WTC11 (cell line): ENCODE measurements around the gene ORC3. TPM values are rescaled to one million over a fixed set of nuclear protein-coding genes. Genes with fewer than 3 reads are reported as not detected.

Experiments used
- ATAC-seq: fragments of 200-7000 bp; cut with Tn5 transposase; 2 replicates; pipeline ENCODE4 v1.10.0; 2021; ENCODE audit warnings: mild to moderate bottlenecking, moderate library complexity
- CTCF ChIA-PET: fragments of 300-600 bp; sonication (Branson Sonifier 250); formaldehyde crosslinking; loops from one replicate; lab custom pipeline; 2021; ENCODE audit warnings: antibody characterized with exemption; lab: Charles Lee
- POLR2A ChIA-PET: fragments of 350-600 bp; sonication (Branson Sonifier 250); formaldehyde crosslinking; loops from one replicate; lab custom pipeline; 2021; ENCODE audit warnings: antibody characterized with exemption; lab: Charles Lee
- DNase-seq: peaks from one replicate; pipeline ENCODE4 v3.0.0; 2021; ENCODE audit warnings: low spot score
- H3K27ac Mint-ChIP-seq: 2 replicates; pipeline ENCODE4 v1.8.0; 2021; ENCODE audit warnings: mixed read lengths
- H3K27me3 Mint-ChIP-seq: 2 replicates; pipeline ENCODE4 v1.8.0; 2021; ENCODE audit warnings: low read depth, mild to moderate bottlenecking, moderate library complexity, mixed read lengths
- H3K36me3 Mint-ChIP-seq: 2 replicates; pipeline ENCODE4 v1.8.0; 2021; ENCODE audit warnings: mixed read lengths
- H3K4me1 Mint-ChIP-seq: 2 replicates; pipeline ENCODE4 v1.8.0; 2022; ENCODE audit warnings: mixed read lengths
- H3K4me3 Mint-ChIP-seq: 2 replicates; pipeline ENCODE4 v1.8.0; 2021; ENCODE audit warnings: mild to moderate bottlenecking, moderate library complexity, mixed read lengths
- H3K9me3 Mint-ChIP-seq: 2 replicates; pipeline ENCODE4 v1.8.0; 2021; ENCODE audit warnings: mixed read lengths
- E2F1 ChIP-seq: sonication (generic); formaldehyde crosslinking; IDR thresholded peaks from 2 replicates; pipeline ENCODE4 v1.8.0; 2022; ENCODE audit warnings: mild to moderate bottlenecking, missing genetic modification reagents
- FOXK1 ChIP-seq: sonication (generic); formaldehyde crosslinking; IDR thresholded peaks from 2 replicates; pipeline ENCODE4 v1.8.0; 2022; ENCODE audit warnings: mild to moderate bottlenecking, moderate library complexity, missing genetic modification reagents
- GABPB1 ChIP-seq: sonication (generic); formaldehyde crosslinking; IDR thresholded peaks from 2 replicates; pipeline ENCODE4 v1.8.1; 2023; ENCODE audit warnings: mild to moderate bottlenecking, missing genetic modification reagents
- IRF2 ChIP-seq: sonication (generic); formaldehyde crosslinking; IDR thresholded peaks from 2 replicates; pipeline ENCODE4 v1.8.0; 2022; ENCODE audit warnings: low read depth, missing genetic modification reagents, borderline replicate concordance
- OVOL2 ChIP-seq: fragments of 250-450 bp; sonication (Bioruptor Pico); IDR thresholded peaks from 2 replicates; pipeline ENCODE4 v1.9.0; 2021; ENCODE audit warnings: mild to moderate bottlenecking, borderline replicate concordance
- SOX15 ChIP-seq: fragments of 250-450 bp; sonication (Bioruptor Pico); IDR thresholded peaks from 2 replicates; pipeline ENCODE4 v1.9.0; 2021; ENCODE audit warnings: mild to moderate bottlenecking
- SP1 ChIP-seq: sonication (generic); formaldehyde crosslinking; conservative IDR thresholded peaks from 2 replicates; pipeline ENCODE4 v1.8.1; 2022; ENCODE audit warnings: missing genetic modification reagents
- TP53 ChIP-seq: sonication (generic); formaldehyde crosslinking; IDR thresholded peaks from 2 replicates; pipeline ENCODE4 v1.8.1; 2023; ENCODE audit warnings: mild to moderate bottlenecking, missing genetic modification reagents
- ZBTB21 ChIP-seq: sonication (generic); formaldehyde crosslinking; IDR thresholded peaks from 2 replicates; pipeline ENCODE4 v1.8.1; 2023; ENCODE audit warnings: mild to moderate bottlenecking, missing genetic modification reagents, borderline replicate concordance
- ZNF232 ChIP-seq: sonication (generic); formaldehyde crosslinking; IDR thresholded peaks from 2 replicates; pipeline ENCODE4 v1.8.0; 2022; ENCODE audit warnings: mild to moderate bottlenecking, missing genetic modification reagents
- ZNF263 ChIP-seq: sonication (generic); formaldehyde crosslinking; IDR thresholded peaks from 2 replicates; pipeline ENCODE4 v1.8.1; 2022; ENCODE audit warnings: low read depth, mild to moderate bottlenecking, moderate library complexity, missing genetic modification reagents
- ZNF423 ChIP-seq: fragments of 250-450 bp; sonication (Bioruptor Pico); IDR thresholded peaks from 2 replicates; pipeline ENCODE4 v2.1.2; 2022; ENCODE audit warnings: mild to moderate bottlenecking, moderate library complexity
- ZNF671 ChIP-seq: fragments of 250-450 bp; sonication (Bioruptor Pico); IDR thresholded peaks from 2 replicates; pipeline ENCODE4 v1.8.0; 2021; ENCODE audit warnings: mild to moderate bottlenecking
- total RNA-seq: library from RNA; stranded (reverse); gene quantifications from 3 replicates; pipeline ENCODE4 v1.2.3, GENCODE V29; 2021
- TF ChIP-seq, protein P1 (sequence below): sonication (generic); formaldehyde crosslinking; IDR thresholded peaks from 2 replicates; pipeline ENCODE4 v1.8.1; 2022; ENCODE audit warnings: low read depth, missing genetic modification reagents, borderline replicate concordance
- TF ChIP-seq, protein P2 (sequence below): sonication (generic); formaldehyde crosslinking; IDR thresholded peaks from 2 replicates; pipeline ENCODE4 v1.8.0; 2023; ENCODE audit warnings: missing genetic modification reagents
- TF ChIP-seq, protein P3 (sequence below): sonication (generic); formaldehyde crosslinking; IDR thresholded peaks from 2 replicates; pipeline ENCODE4 v1.8.1; 2022; ENCODE audit warnings: low read depth, mild to moderate bottlenecking, moderate library complexity, missing genetic modification reagents, borderline replicate concordance
- TF ChIP-seq, protein P4 (sequence below): sonication (generic); formaldehyde crosslinking; IDR thresholded peaks from 2 replicates; pipeline ENCODE4 v1.8.1; 2022; ENCODE audit warnings: missing genetic modification reagents, borderline replicate concordance
- TF ChIP-seq, protein P5 (sequence below): fragments of 250-450 bp; sonication (Bioruptor Pico); IDR thresholded peaks from 2 replicates; pipeline ENCODE4 v2.1.2; 2022; ENCODE audit warnings: mild to moderate bottlenecking, moderate library complexity
- TF ChIP-seq, protein P6 (sequence below): fragments of 250-450 bp; sonication (Bioruptor Pico); conservative IDR thresholded peaks from 2 replicates; pipeline ENCODE4 v1.9.0; 2021; ENCODE audit warnings: mild to moderate bottlenecking

ORC3 gene
- total RNA-seq, 1 experiment from 2014 or later: 50.7 TPM

GRCh38 chr6:87628424-87628823 is 38.5 kb downstream of the ORC3 start:
- POLR2A ChIA-PET: no interaction called here
- CTCF ChIA-PET: no interaction called here
- DNase-seq (no peak), ATAC-seq (no peak)
- no peak overlapping the region for H3K27ac Mint-ChIP-seq
- no peaks in the 10 kb centered on the region for H3K27me3 Mint-ChIP-seq
- H3K9me3 Mint-ChIP-seq: no peaks in the 10 kb centered on the region
- TF ChIP-seq GABPB1 (CRISPR knock-in tag) (no peak), SP1 (CRISPR knock-in tag) (no peak), IRF2 (CRISPR knock-in tag) (no peak), ZNF263 (CRISPR knock-in tag) (no peak), ZNF423 (CRISPR knock-in tag) (no peak), FOXK1 (CRISPR knock-in tag) (no peak), SOX15 (CRISPR knock-in tag) (no peak), ZBTB21 (CRISPR knock-in tag) (no peak), ZNF232 (CRISPR knock-in tag) (no peak), ZNF671 (CRISPR knock-in tag) (no peak), TP53 (no peak)
- TF ChIP-seq, protein P1, sequence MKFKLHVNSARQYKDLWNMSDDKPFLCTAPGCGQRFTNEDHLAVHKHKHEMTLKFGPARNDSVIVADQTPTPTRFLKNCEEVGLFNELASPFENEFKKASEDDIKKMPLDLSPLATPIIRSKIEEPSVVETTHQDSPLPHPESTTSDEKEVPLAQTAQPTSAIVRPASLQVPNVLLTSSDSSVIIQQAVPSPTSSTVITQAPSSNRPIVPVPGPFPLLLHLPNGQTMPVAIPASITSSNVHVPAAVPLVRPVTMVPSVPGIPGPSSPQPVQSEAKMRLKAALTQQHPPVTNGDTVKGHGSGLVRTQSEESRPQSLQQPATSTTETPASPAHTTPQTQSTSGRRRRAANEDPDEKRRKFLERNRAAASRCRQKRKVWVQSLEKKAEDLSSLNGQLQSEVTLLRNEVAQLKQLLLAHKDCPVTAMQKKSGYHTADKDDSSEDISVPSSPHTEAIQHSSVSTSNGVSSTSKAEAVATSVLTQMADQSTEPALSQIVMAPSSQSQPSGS (CRISPR knock-in tag): no peak
- TF ChIP-seq, protein P2, sequence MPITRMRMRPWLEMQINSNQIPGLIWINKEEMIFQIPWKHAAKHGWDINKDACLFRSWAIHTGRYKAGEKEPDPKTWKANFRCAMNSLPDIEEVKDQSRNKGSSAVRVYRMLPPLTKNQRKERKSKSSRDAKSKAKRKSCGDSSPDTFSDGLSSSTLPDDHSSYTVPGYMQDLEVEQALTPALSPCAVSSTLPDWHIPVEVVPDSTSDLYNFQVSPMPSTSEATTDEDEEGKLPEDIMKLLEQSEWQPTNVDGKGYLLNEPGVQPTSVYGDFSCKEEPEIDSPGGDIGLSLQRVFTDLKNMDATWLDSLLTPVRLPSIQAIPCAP (CRISPR knock-in tag): no peak
- TF ChIP-seq, protein P3, sequence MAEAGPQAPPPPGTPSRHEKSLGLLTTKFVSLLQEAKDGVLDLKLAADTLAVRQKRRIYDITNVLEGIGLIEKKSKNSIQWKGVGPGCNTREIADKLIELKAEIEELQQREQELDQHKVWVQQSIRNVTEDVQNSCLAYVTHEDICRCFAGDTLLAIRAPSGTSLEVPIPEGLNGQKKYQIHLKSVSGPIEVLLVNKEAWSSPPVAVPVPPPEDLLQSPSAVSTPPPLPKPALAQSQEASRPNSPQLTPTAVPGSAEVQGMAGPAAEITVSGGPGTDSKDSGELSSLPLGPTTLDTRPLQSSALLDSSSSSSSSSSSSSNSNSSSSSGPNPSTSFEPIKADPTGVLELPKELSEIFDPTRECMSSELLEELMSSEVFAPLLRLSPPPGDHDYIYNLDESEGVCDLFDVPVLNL (CRISPR knock-in tag): no peak
- TF ChIP-seq, protein P4, sequence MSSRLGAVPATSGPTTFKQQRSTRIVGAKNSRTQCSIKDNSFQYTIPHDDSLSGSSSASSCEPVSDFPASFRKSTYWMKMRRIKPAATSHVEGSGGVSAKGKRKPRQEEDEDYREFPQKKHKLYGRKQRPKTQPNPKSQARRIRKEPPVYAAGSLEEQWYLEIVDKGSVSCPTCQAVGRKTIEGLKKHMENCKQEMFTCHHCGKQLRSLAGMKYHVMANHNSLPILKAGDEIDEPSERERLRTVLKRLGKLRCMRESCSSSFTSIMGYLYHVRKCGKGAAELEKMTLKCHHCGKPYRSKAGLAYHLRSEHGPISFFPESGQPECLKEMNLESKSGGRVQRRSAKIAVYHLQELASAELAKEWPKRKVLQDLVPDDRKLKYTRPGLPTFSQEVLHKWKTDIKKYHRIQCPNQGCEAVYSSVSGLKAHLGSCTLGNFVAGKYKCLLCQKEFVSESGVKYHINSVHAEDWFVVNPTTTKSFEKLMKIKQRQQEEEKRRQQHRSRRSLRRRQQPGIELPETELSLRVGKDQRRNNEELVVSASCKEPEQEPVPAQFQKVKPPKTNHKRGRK (CRISPR knock-in tag): no peak
- TF ChIP-seq, protein P5, sequence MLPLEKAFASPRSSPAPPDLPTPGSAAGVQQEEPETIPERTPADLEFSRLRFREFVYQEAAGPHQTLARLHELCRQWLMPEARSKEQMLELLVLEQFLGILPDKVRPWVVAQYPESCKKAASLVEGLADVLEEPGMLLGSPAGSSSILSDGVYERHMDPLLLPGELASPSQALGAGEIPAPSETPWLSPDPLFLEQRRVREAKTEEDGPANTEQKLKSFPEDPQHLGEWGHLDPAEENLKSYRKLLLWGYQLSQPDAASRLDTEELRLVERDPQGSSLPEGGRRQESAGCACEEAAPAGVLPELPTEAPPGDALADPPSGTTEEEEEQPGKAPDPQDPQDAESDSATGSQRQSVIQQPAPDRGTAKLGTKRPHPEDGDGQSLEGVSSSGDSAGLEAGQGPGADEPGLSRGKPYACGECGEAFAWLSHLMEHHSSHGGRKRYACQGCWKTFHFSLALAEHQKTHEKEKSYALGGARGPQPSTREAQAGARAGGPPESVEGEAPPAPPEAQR (CRISPR knock-in tag): no peak
- TF ChIP-seq, protein P6, sequence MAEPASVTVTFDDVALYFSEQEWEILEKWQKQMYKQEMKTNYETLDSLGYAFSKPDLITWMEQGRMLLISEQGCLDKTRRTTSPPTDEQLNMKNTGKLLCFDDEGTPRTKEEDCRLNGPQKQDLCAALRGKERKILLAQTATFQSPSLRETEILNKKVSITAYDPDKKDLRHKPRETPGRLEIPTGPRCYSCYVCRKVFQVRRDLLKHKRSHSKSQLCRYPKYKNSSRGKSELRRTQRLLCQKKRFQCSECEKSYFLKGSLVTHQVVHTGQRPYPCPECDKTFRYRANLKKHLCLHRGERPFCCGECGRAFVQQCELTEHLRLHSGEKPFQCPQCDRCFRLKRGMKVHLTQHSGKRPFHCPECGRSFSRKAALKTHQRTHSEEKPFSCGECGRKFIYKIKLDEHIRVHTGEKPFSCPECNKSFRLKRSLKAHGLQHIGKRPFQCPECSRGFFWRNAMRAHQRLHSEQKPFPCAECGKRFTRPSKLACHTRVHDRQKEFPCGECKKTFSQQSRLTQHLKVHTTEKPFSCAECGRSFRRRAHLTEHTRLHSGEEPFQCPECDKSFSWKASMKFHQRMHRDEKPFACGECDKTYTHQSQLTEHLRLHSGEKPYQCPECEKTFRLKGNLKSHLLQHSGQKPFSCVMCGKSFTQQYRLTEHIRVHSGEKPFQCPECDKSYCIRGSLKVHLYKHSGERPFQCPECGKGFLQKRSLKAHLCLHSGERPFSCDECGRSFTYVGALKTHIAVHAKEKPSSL (CRISPR knock-in tag): no peak
- H3K4me3 Mint-ChIP-seq: no peak overlapping the region
- H3K4me1 Mint-ChIP-seq: no peaks in the 10 kb centered on the region
- H3K36me3 Mint-ChIP-seq: peaks cover 37% of the 10 kb centered on the region

- DNase-seq: no peak
- no peak overlapping the region for H3K27ac Mint-ChIP-seq
- POLR2A ChIA-PET: no interaction called here
- ATAC-seq: no peak
- CTCF ChIA-PET: no interaction called here
- no peaks in the 10 kb centered on the region for H3K9me3 Mint-ChIP-seq
- no peaks in the 10 kb centered on the region for H3K4me1 Mint-ChIP-seq
- TF ChIP-seq E2F1 (CRISPR knock-in tag) (no peak), OVOL2 (CRISPR knock-in tag) (no peak)
- H3K36me3 Mint-ChIP-seq: peaks cover 33% of the 10 kb centered on the region
- H3K4me3 Mint-ChIP-seq: no peak overlapping the region
- H3K27me3 Mint-ChIP-seq: no peaks in the 10 kb centered on the region
Observed at GRCh38 chr6:87628881-87629280, 38.9 kb downstream of the ORC3 start.
